Heart left ventricle (tissue), 13 donors: Measurements from ENCODE around the gene TMEM196.

Experiments used
- POLR2A ChIP-seq, 2 donors: fragments of 450-650 bp; IDR thresholded peaks; one replicate each; pipeline ENCODE4 v1.6.1; 2017; ENCODE audit warnings: antibody characterized with exemption in 2 of 2, mild to moderate bottlenecking in 2 of 2, moderate library complexity in 2 of 2
- TF ChIP-seq, protein P1 (sequence below), 12 donors: fragments of 200-600 bp; sonication (generic) in 4 of 12; IDR thresholded peaks; one replicate each; pipeline versions ENCODE4 v1.5.0 to v1.8.0; 2018 to 2022; ENCODE audit warnings: antibody characterized with exemption in 12 of 12, mild to moderate bottlenecking in 5 of 12
- donor health status: ischemic (EF 13 %, LVEDD 7.1; RV severe dilation, severe dysfunction).
- donor health status: DM: no; HTN: yes; CAD: no.
- donor health status: DM: no; HTN: no; CAD: no.
- donor health status: ischemic (EF 25% LVEDD 6.9; RV normal size, moderate dysfunction).
- donor health status: ischemic (EF 25% LVEDD 5.7; RV mildly dilated, moderate dysfunction).
- donor health status: ischemic (EF 35%, LVEDD 5.7; RV mildly dilated, moderate dysfunction).
- donor health status: nonischemic (EF 11% LVEDD 7.7; RV severe dilation, severe dysfunction).
- donor health status: DM: yes; HTN: yes; CAD: no.
- donor health status: PGD.
- donor health status: ischemic (EF 29% LVEDD 5.4; RV normal size, mild dysfunction).
- donor health status: nonischemic (EF 23%, LVEDD 6.1; RV moderate dilation, normal function).

DNA sequence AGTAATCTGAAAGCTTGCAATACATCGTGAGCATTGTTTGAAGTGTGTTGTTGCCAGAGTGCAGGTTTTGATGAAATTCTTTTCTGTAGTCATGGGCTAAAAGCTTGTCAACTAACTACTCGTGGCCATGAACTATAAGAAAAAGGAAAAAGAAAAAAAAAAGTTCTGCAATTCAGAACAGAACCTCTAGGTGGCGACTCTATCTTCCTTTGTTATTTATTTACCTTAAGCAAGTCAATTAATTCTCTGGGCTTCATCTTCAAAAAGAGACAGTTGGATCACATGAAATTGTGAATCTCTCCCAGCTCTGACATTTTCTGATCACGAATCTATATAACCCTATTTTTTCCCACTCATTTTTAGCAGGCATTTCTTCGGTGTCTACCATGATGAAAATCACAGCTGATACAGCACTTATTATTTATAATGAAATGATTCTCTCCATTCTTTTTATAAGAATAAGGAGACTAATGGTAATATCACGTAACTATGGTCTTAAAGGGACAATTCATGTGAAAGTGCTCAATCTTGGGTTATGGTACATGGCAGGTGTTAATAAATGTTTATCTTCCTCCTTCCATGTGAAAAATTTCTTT is 18.8 kb downstream of the TMEM196 start:
- TF ChIP-seq, protein P1, sequence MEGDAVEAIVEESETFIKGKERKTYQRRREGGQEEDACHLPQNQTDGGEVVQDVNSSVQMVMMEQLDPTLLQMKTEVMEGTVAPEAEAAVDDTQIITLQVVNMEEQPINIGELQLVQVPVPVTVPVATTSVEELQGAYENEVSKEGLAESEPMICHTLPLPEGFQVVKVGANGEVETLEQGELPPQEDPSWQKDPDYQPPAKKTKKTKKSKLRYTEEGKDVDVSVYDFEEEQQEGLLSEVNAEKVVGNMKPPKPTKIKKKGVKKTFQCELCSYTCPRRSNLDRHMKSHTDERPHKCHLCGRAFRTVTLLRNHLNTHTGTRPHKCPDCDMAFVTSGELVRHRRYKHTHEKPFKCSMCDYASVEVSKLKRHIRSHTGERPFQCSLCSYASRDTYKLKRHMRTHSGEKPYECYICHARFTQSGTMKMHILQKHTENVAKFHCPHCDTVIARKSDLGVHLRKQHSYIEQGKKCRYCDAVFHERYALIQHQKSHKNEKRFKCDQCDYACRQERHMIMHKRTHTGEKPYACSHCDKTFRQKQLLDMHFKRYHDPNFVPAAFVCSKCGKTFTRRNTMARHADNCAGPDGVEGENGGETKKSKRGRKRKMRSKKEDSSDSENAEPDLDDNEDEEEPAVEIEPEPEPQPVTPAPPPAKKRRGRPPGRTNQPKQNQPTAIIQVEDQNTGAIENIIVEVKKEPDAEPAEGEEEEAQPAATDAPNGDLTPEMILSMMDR (IDR thresholded peaks at IDR 0.05), result peak; percentile 36 to 74 (median 68)
- TF ChIP-seq POLR2A (IDR thresholded peaks at IDR 0.05), result no peak
